ENCODE results near the gene GPATCH2L.

DNA sequence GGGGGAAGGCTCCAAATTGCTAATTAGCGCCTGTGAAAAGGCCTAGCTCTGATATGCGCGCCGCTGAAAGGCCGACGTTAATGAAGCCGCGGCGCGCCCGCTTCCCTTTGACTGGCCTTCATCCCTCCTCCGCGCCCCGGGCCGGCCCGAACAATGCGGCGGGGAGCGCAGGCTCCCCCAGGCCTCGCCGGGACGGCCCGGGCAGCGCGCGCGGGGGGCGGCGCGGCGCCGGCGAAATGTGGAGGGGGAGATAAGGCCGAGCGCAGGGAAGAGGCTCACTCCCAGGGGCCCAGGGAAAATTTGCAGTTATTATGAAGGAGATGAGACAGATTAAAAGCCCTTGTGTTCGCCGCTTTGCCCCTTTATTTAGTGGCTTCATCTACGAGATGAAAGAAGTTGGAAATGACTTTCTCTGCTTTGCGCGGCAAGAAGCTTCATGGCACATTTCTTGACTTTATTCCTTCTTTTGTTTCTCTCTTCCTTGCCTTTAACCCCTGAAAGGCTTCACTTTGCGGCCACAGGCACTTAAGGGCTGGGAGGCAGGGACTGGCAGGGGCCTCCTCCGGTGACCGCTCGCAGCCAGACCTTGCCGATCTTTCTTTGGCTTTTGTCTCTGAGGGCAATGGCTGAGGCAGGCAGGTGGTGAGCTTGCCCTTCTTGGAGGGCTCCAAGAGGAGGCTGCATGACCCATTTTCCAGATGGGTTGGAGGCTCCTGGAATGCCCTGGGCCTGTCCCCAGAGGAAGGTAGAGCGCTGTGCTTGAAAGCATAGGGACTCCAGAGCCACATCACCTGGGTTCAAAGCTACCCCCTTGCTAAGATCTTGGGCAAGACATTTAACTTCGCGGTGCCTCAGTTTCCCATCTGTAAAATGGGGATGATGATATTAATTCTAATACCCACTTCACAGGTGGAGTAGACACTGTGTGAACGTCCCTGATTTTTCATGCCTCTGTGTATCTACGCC is 12.7 kb upstream of the GPATCH2L start:
- no peak for TF ChIP-seq POLR2AphosphoS5 (IDR thresholded peaks at IDR 0.05; ENCODE audit: low read depth, low read length)
- no peak for TF ChIP-seq TAF1 (IDR thresholded peaks at IDR 0.05; ENCODE audit: borderline replicate concordance, low read depth, low read length)

Measured in GM12892 (cell line).